Hair follicular keratinocyte (primary cell): ENCODE results near the gene SUPT16H. TPM values are rescaled to one million over a fixed set of nuclear protein-coding genes. Genes with fewer than 3 reads are reported as not detected.

Source experiments
- total RNA-seq: library from RNA; depleted of rRNA; stranded (reverse); fragments of >200 nt; gene quantifications from 2 replicates; pipeline ENCODE4 v1.2.3, GENCODE V29; 2015

Gene SUPT16H
- 49.4 and 66.3 TPM in 2 replicates for total RNA-seq

GRCh38 chr14:21383848-21384493 lies at the start of gene SUPT16H:
SUPT16H (minus strand) TSS chr14:21384019; CDS start chr14:21383927, 92 bp downstream.

Other genes with a start within 250 kb of the SUPT16H start
- not detected in 2 replicates for gene OR5AU1, start 228.0 kb downstream of the SUPT16H start, total RNA-seq
- gene HNRNPC, start 114.6 kb downstream of the SUPT16H start, total RNA-seq = 530 and 909 TPM in 2 replicates
- gene RPGRIP1, start 103.9 kb downstream of the SUPT16H start, total RNA-seq = not detected in 2 replicates
- gene CHD8, start 72.1 kb upstream of the SUPT16H start, total RNA-seq = 33.9 and 46.5 TPM in 2 replicates
- gene RAB2B, start 92.9 kb upstream of the SUPT16H start, total RNA-seq = 6.7 and 11.1 TPM in 2 replicates
- 17.8 and 24.3 TPM in 2 replicates for gene TOX4, start 93.2 kb upstream of the SUPT16H start, total RNA-seq
- 29.0 and 41.7 TPM in 2 replicates for gene METTL3, start 127.3 kb upstream of the SUPT16H start, total RNA-seq
- gene SALL2, start 142.3 kb upstream of the SUPT16H start, total RNA-seq = 1.2 and 3.2 TPM in 2 replicates
- not detected in 2 replicates for gene OR10G3, start 196.1 kb upstream of the SUPT16H start, total RNA-seq